H1 (cell line): Measurements from ENCODE around the gene S100A4. TPM values are rescaled to one million over a fixed set of nuclear protein-coding genes. Genes with fewer than 3 reads are reported as not detected.

Experiments used
- CTCF ChIA-PET: fragments of 300-600 bp; sonication (Branson Sonifier 250); formaldehyde crosslinking; loops from one replicate; lab custom pipeline; 2021; ENCODE audit not compliant: partially characterized antibody; lab: Charles Lee
- POLR2A ChIA-PET: fragments of 300-600 bp; sonication (Branson Sonifier 250); formaldehyde crosslinking; loops from one replicate; lab custom pipeline; 2021; ENCODE audit warnings: inconsistent platforms; ENCODE audit not compliant: partially characterized antibody; lab: Charles Lee
- DNase-seq, 2 experiments: peaks; one replicate each; pipeline versions ENCODE4 v3.0.0 to v3.0.0-alpha.2; 2010 to 2022; ENCODE audit warnings: low spot score in 2 of 2, low read depth in 1 of 2, mixed read lengths in 1 of 2
- FAIRE-seq: peaks from 2 replicates; lab custom pipeline; 2011; peaks lifted over from hg19 to GRCh38; lab: Jason Lieb, UNC
- H2AFZ ChIP-seq: 2 replicates; pipeline ENCODE4 v1.8.1; 2012; ENCODE audit warnings: low read length, inconsistent platforms
- H2AK5ac ChIP-seq: 2 replicates; pipeline ENCODE4 v1.6.1; 2013; ENCODE audit warnings: low read depth, low read length
- H2BK120ac ChIP-seq: replicated peaks from 2 replicates; pipeline ENCODE3; 2013; ENCODE audit warnings: low read depth, low read length, inconsistent platforms
- H2BK12ac ChIP-seq: 2 replicates; pipeline ENCODE4 v1.6.1; 2013; ENCODE audit warnings: low read depth, low read length
- H2BK15ac ChIP-seq: 2 replicates; pipeline ENCODE4 v1.6.1; 2013; ENCODE audit warnings: low read length
- H2BK20ac ChIP-seq: 2 replicates; pipeline ENCODE4 v1.6.1; 2013; ENCODE audit warnings: low read length
- H2BK5ac ChIP-seq: 2 replicates; pipeline ENCODE4 v1.6.1; 2013; ENCODE audit warnings: low read depth, low read length
- H3K14ac ChIP-seq: 2 replicates; pipeline ENCODE4 v1.6.1; 2013; ENCODE audit warnings: inconsistent platforms; ENCODE audit not compliant: insufficient read length
- H3K18ac ChIP-seq: 2 replicates; pipeline ENCODE4 v1.6.1; 2013; ENCODE audit warnings: low read length; ENCODE audit errors: extremely low read depth
- H3K23ac ChIP-seq: 2 replicates; pipeline ENCODE4 v1.6.1; 2013; ENCODE audit warnings: inconsistent platforms; ENCODE audit not compliant: insufficient read length
- H3K23me2 ChIP-seq: 2 replicates; pipeline ENCODE4 v1.6.1; 2013; ENCODE audit warnings: low read depth, low read length
- H3K27ac ChIP-seq: 2 replicates; pipeline ENCODE4 v1.6.1; 2011; ENCODE audit warnings: low read depth, low read length, inconsistent platforms
- H3K27me3 ChIP-seq, 4 experiments: replicated peaks in 1 of 4; 1 replicate in 1 of 4; 2 replicates in 3 of 4; pipeline versions ENCODE4 v1.6.1 to v1.8.1; 2011 to 2013; ENCODE audit warnings: low read length in 3 of 4, mild to moderate bottlenecking in 3 of 4, inconsistent platforms in 2 of 4, mixed read lengths in 2 of 4, moderate library complexity in 1 of 4; ENCODE audit not compliant: control insufficient read depth in 3 of 4, insufficient read depth in 3 of 4; ENCODE audit errors: extremely low read depth in 1 of 4
- H3K36me3 ChIP-seq, 4 experiments: 2 replicates each; pipeline versions ENCODE4 v1.6.1 to v1.8.1; 2011 to 2013; ENCODE audit warnings: mild to moderate bottlenecking in 4 of 4, low read length in 3 of 4, moderate library complexity in 2 of 4, control low read depth in 1 of 4, inconsistent platforms in 1 of 4; ENCODE audit not compliant: insufficient read depth in 4 of 4, control insufficient read depth in 2 of 4
- H3K4ac ChIP-seq: replicated peaks from 2 replicates; pipeline ENCODE3; 2013; ENCODE audit warnings: low read length, low read depth, mixed read lengths, inconsistent platforms; ENCODE audit not compliant: insufficient read length
- H3K4me1 ChIP-seq, 4 experiments: replicated peaks in 1 of 4; 1 replicate in 1 of 4; 2 replicates in 3 of 4; pipeline versions ENCODE4 v1.6.1 to v1.8.1; 2011 to 2013; ENCODE audit warnings: low read length in 3 of 4, inconsistent platforms in 2 of 4, mixed read lengths in 1 of 4; ENCODE audit not compliant: insufficient read depth in 4 of 4, control insufficient read depth in 3 of 4
- H3K4me2 ChIP-seq, 2 experiments: 2 replicates each; pipeline versions ENCODE4 v1.6.1 to v1.8.1; 2011 to 2013; ENCODE audit warnings: low read depth in 2 of 2, low read length in 2 of 2, control low read depth in 1 of 2, inconsistent platforms in 1 of 2, mild to moderate bottlenecking in 1 of 2; ENCODE audit not compliant: insufficient read depth in 1 of 2
- H3K4me3 ChIP-seq, 4 experiments: fragments of 200-600, 300-600 bp in 1 of 4; sonication (generic), shearing (Covaris generic), sonication (Bioruptor Twin) in 1 of 4; 2 replicates each; pipeline versions ENCODE4 v1.5.1 to v1.8.1; 2011 to 2016; ENCODE audit warnings: low read length in 4 of 4, low read depth in 3 of 4, control low read depth in 2 of 4, inconsistent platforms in 2 of 4, mild to moderate bottlenecking in 2 of 4, mixed read lengths in 1 of 4, moderate library complexity in 1 of 4; ENCODE audit not compliant: insufficient read depth in 2 of 4; ENCODE audit errors: extremely low read depth in 1 of 4
- H3K56ac ChIP-seq: replicated peaks from 2 replicates; pipeline ENCODE3; 2013; ENCODE audit warnings: low read depth, mild to moderate bottlenecking, mixed read lengths, low read length, inconsistent platforms; ENCODE audit not compliant: insufficient read length
- H3K79me1 ChIP-seq: 2 replicates; pipeline ENCODE4 v1.6.1; 2013; ENCODE audit warnings: low read depth, low read length, control low read depth
- H3K79me2 ChIP-seq, 2 experiments: 2 replicates each; pipeline versions ENCODE4 v1.6.1 to v1.8.1; 2012 to 2013; ENCODE audit warnings: low read length in 2 of 2, mild to moderate bottlenecking in 2 of 2, inconsistent platforms in 1 of 2; ENCODE audit not compliant: insufficient read depth in 2 of 2, control insufficient read depth in 1 of 2
- H3K9ac ChIP-seq, 4 experiments: replicated peaks in 1 of 4; 1 replicate in 1 of 4; 2 replicates in 3 of 4; pipeline versions ENCODE4 v1.6.1 to v1.8.1; 2011 to 2013; ENCODE audit warnings: low read depth in 3 of 4, low read length in 3 of 4, control low read depth in 2 of 4, mild to moderate bottlenecking in 2 of 4, moderate library complexity in 2 of 4, inconsistent platforms in 1 of 4; ENCODE audit errors: extremely low read depth in 1 of 4
- H3K9me3 ChIP-seq, 2 experiments: 2 replicates each; pipeline versions ENCODE4 v1.6.1 to v1.8.1; 2012 to 2013; ENCODE audit warnings: mild to moderate bottlenecking in 2 of 2, moderate library complexity in 2 of 2, control low read depth in 1 of 2, inconsistent platforms in 1 of 2, low read depth in 1 of 2, low read length in 1 of 2, mixed read lengths in 1 of 2; ENCODE audit not compliant: insufficient read depth in 2 of 2
- H4K20me1 ChIP-seq, 2 experiments: replicated peaks in 1 of 2; 2 replicates each; pipeline versions ENCODE3 to v1.8.1; 2011 to 2013; ENCODE audit warnings: inconsistent platforms in 2 of 2, low read length in 2 of 2, mild to moderate bottlenecking in 1 of 2; ENCODE audit not compliant: insufficient read depth in 2 of 2, control insufficient read depth in 1 of 2
- H4K5ac ChIP-seq: 2 replicates; pipeline ENCODE4 v1.6.1; 2013; ENCODE audit warnings: low read length, low read depth, mixed read lengths, inconsistent platforms; ENCODE audit not compliant: insufficient read length
- H4K8ac ChIP-seq: 2 replicates; pipeline ENCODE4 v1.8.0; 2013; ENCODE audit warnings: mild to moderate bottlenecking, moderate library complexity, low read length, inconsistent platforms; ENCODE audit not compliant: insufficient read depth; ENCODE audit errors: extremely low read depth
- H4K91ac ChIP-seq: replicated peaks from 2 replicates; pipeline ENCODE3; 2013; ENCODE audit warnings: low read length, mixed read lengths, inconsistent platforms; ENCODE audit not compliant: insufficient read length
- CBX5 ChIP-seq: fragments of 300-800, 300-1000 bp; sonication (generic); IDR thresholded peaks from 2 replicates; pipeline ENCODE4 v1.7.1; 2016; ENCODE audit warnings: antibody characterized with exemption, low read length, low read depth
- HDAC6 ChIP-seq: IDR thresholded peaks from one replicate; pipeline ENCODE4 v1.7.1; 2012; ENCODE audit warnings: low read depth, mild to moderate bottlenecking, inconsistent platforms, low read length, moderate library complexity
- KDM1A ChIP-seq: fragments of 200-600, 300-600 bp; sonication (generic); IDR thresholded peaks from 2 replicates; pipeline ENCODE4 v1.7.1; 2016; ENCODE audit warnings: mild to moderate bottlenecking, low read length, borderline replicate concordance
- RFX5 ChIP-seq: IDR thresholded peaks from 2 replicates; pipeline ENCODE4 v1.6.1; 2011; ENCODE audit warnings: low read depth, low read length, improper control_type of control experiment, borderline replicate concordance
- RNF2 ChIP-seq: fragments of 200-900, 300-1000 bp; sonication (generic); IDR thresholded peaks from 2 replicates; pipeline ENCODE4 v1.7.1; 2016; ENCODE audit warnings: borderline replicate concordance, low read depth, mild to moderate bottlenecking, antibody characterized with exemption, low read length; ENCODE audit not compliant: poor library complexity, severe bottlenecking; ENCODE audit errors: missing control alignments
- SIRT6 ChIP-seq: IDR thresholded peaks from one replicate; pipeline ENCODE4 v1.7.1; 2012; ENCODE audit warnings: low read length, inconsistent platforms
- SUZ12 ChIP-seq: fragments of 200-600 bp; sonication (generic); IDR thresholded peaks from 2 replicates; pipeline ENCODE4 v1.6.1; 2012; ENCODE audit warnings: mild to moderate bottlenecking, inconsistent platforms, low read length, moderate library complexity, mixed read lengths
- TAF7 ChIP-seq: optimal IDR thresholded peaks from 2 replicates; pipeline ENCODE3; 2011; ENCODE audit warnings: low read depth, mild to moderate bottlenecking, inconsistent platforms, low read length, moderate library complexity, borderline replicate concordance
- TCF12 ChIP-seq: IDR thresholded peaks from 2 replicates; pipeline ENCODE4 v1.6.1; 2011; ENCODE audit warnings: low read depth, mild to moderate bottlenecking, low read length
- WGBS, 2 experiments: shearing (Covaris generic) in 1 of 2; methylation state at CpG; one replicate each; pipeline versions ENCODE4 v1.1.6 to v1.1.7; 2013 to 2015; ENCODE audit warnings: low lambda C conversion rate in 2 of 2, mixed read lengths in 2 of 2, inconsistent platforms in 1 of 2, low coverage in 1 of 2, missing lambda C conversion rate in 1 of 2; ENCODE audit not compliant: insufficient replicate concordance in 2 of 2, insufficient coverage in 1 of 2, insufficient read length in 1 of 2; ENCODE audit errors: extremely low coverage in 1 of 2, missing lambda C conversion rate in 1 of 2; 5-methylcytosine and 5-hydroxymethylcytosine counted together
- polyA plus RNA-seq, 7 experiments: library from polyadenylated mRNA; depleted of rRNA in 3 of 7; stranded (reverse) in 5 of 7; unstranded in 2 of 7; fragments of >200 nt in 5 of 7; fragments of 200-250 nt in 2 of 7; gene quantifications; 1 replicate in 5 of 7; 2 replicates in 1 of 7; 4 replicates in 1 of 7; pipeline versions ENCODE4 v1.2.1 to v1.2.3, GENCODE V29; 2011 to 2013; ENCODE audit warnings: missing spikeins in 2 of 7, mixed read lengths in 2 of 7
- total RNA-seq: library from RNA; stranded (reverse); fragmentation: NEBNext Ultra II Directional; extraction: Animal tissue kit (Norgen Biotek cat#: 25700); gene quantifications from 2 replicates; pipeline ENCODE4 v1.2.1, GENCODE V29; 2021
- TF ChIP-seq, protein P1 (sequence below): IDR thresholded peaks from 2 replicates; pipeline ENCODE4 v1.6.1; 2011; ENCODE audit warnings: low read depth, mild to moderate bottlenecking, low read length; ENCODE audit not compliant: insufficient read depth
- TF ChIP-seq, protein P2 (sequence below): IDR thresholded peaks from 2 replicates; pipeline ENCODE4 v1.6.1; 2012; ENCODE audit warnings: low read length, inconsistent platforms

Gene S100A4
- total and polyA plus RNA-seq, 2 of the 8 experiments (the other 6 are each of a cell fraction or from before 2014, with no cell fraction given) = 36.3 to 85.4 TPM

DNA sequence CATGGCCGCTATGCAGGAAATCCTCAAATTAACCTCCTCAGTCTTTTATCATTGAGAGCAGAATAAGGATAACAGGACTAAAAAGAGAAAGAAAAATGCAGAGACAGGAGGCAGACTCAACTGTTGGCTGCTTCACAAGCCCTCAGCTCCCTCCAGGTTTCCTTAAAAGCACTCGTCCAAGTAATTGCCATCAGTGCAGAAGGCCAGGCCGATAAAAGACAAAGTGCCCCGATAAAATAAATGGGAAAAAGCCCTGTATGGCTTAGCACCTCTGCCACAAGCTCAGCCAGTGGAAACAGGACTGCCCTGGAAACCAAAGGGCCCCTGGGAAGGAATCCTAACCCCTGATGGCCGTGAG lies 17.9 kb downstream of the S100A4 start:
- H3K36me3 ChIP-seq = no peaks in the 10 kb centered on the region
- H3K23me2 ChIP-seq = peaks cover 1% of the 10 kb centered on the region; the same call in 1 of the 2 replicates
- H3K4me3 ChIP-seq = no peak overlapping the region
- H3K9me3 ChIP-seq = no peaks in the 10 kb centered on the region
- H3K4ac ChIP-seq = no peak overlapping the region
- no peak overlapping the region for H3K27ac ChIP-seq
- no peak overlapping the region for H3K9ac ChIP-seq
- H4K91ac ChIP-seq = no peak overlapping the region
- peaks cover 6 to 9% (median 7%) of the 10 kb centered on the region in 4 experiments; a peak in 6 of 7 replicates for H3K4me1 ChIP-seq
- no peak overlapping the region for H3K14ac ChIP-seq
- FAIRE-seq = no peak
- no peak overlapping the region for H2BK12ac ChIP-seq
- H2AK5ac ChIP-seq = no peak overlapping the region
- no peak overlapping the region for H2BK20ac ChIP-seq
- no peak overlapping the region for H3K4me2 ChIP-seq
- H4K20me1 ChIP-seq = no peaks in the 10 kb centered on the region
- no peak overlapping the region for H2AFZ ChIP-seq
- no peak overlapping the region for H2BK120ac ChIP-seq
- H4K5ac ChIP-seq = no peak overlapping the region
- DNase-seq = no peak
- peak overlapping the region; percentile 30; the same call in 1 of the 2 replicates for H2BK5ac ChIP-seq
- H3K18ac ChIP-seq = no peak overlapping the region; the same call in 1 of the 2 replicates
- H3K27me3 ChIP-seq = no peaks in the 10 kb centered on the region
- WGBS, 2 experiments = 88% methylated on average over 5 of the region's 5 CpGs; no CpG with 5 or more reads in 1 of the 2 experiments
- H3K79me1 ChIP-seq = no peaks in the 10 kb centered on the region
- no peaks in the 10 kb centered on the region for H3K79me2 ChIP-seq
- no peak overlapping the region for H2BK15ac ChIP-seq
- ChIA-PET CTCF (interaction anchor here (0.7 to 4.1 kb wide), 7 partner anchors 9 to 175 kb away, joined by 3 to 19 read pairs (median 6); partner anchors contain the start of genes S100A1 and S100A13), POLR2A (interaction anchor here (1.1 to 1.3 kb wide), 2 partner anchors 12 to 99 kb away, joined by 3 to 4 read pairs; no protein-coding TSS in a partner anchor)
- no peak overlapping the region for H3K56ac ChIP-seq
- H3K23ac ChIP-seq = no peak overlapping the region
- no peak overlapping the region for H4K8ac ChIP-seq
- TF ChIP-seq CBX5 (no peak), TAF7 (no peak), RFX5 (no peak), SIRT6 (no peak), KDM1A (no peak), HDAC6 (no peak), RNF2 (no peak), SUZ12 (no peak), TCF12 (no peak)
- TF ChIP-seq, protein P1, sequence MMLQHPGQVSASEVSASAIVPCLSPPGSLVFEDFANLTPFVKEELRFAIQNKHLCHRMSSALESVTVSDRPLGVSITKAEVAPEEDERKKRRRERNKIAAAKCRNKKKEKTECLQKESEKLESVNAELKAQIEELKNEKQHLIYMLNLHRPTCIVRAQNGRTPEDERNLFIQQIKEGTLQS = no peak
- TF ChIP-seq, protein P2, sequence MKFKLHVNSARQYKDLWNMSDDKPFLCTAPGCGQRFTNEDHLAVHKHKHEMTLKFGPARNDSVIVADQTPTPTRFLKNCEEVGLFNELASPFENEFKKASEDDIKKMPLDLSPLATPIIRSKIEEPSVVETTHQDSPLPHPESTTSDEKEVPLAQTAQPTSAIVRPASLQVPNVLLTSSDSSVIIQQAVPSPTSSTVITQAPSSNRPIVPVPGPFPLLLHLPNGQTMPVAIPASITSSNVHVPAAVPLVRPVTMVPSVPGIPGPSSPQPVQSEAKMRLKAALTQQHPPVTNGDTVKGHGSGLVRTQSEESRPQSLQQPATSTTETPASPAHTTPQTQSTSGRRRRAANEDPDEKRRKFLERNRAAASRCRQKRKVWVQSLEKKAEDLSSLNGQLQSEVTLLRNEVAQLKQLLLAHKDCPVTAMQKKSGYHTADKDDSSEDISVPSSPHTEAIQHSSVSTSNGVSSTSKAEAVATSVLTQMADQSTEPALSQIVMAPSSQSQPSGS = no peak
